K562 (cell line): ENCODE measurements around the gene RAPGEF5.

Experiments
- CREBBP ChIP-seq: IDR thresholded peaks from one replicate; pipeline ENCODE4 v1.6.1; 2012; ENCODE audit warnings: low read depth, mild to moderate bottlenecking, control low read depth, inconsistent platforms, low read length
- EZH2 ChIP-seq: IDR thresholded peaks from 2 replicates; pipeline ENCODE4 v1.6.1; 2012; ENCODE audit warnings: low read depth, mild to moderate bottlenecking, inconsistent platforms, low read length, borderline replicate concordance
- HDAC2 ChIP-seq: fragments of 450-650 bp; IDR thresholded peaks from 2 replicates; pipeline ENCODE4 v1.6.1; 2016; ENCODE audit warnings: mild to moderate bottlenecking
- IRF1 ChIP-seq: sonication (generic); formaldehyde crosslinking; IDR thresholded peaks from 2 replicates; pipeline ENCODE4 v1.8.0; 2022; ENCODE audit warnings: missing genetic modification reagents, mild to moderate bottlenecking, borderline replicate concordance
- JUND ChIP-seq, 2 experiments: IDR thresholded peaks; 2 replicates in 1 of 2; 3 replicates in 1 of 2; pipeline ENCODE4 v1.6.1; 2011; ENCODE audit warnings: borderline replicate concordance in 2 of 2, low read depth in 2 of 2, low read length in 2 of 2, improper control_type of control experiment in 1 of 2, missing biosample characterization in 1 of 2, missing genetic modification characterization in 1 of 2, missing genetic modification reagents in 1 of 2
- MAX ChIP-seq: sonication (generic); formaldehyde crosslinking; IDR thresholded peaks from 2 replicates; pipeline ENCODE4 v1.9.0; 2022; ENCODE audit warnings: mild to moderate bottlenecking, missing genetic modification reagents
- MCM5 ChIP-seq: fragments of 450-650 bp; IDR thresholded peaks from 2 replicates; pipeline ENCODE4 v1.6.1; 2016; ENCODE audit warnings: low read depth
- MYC ChIP-seq, 2 experiments: fragments of 250-450 bp in 1 of 2; sonication (Bioruptor Pico) in 1 of 2; IDR thresholded peaks; 2 replicates each; pipeline versions ENCODE4 v1.5.1 to v1.6.1; 2012 to 2021; ENCODE audit warnings: low read depth in 2 of 2, borderline replicate concordance in 1 of 2, improper control_type of control experiment in 1 of 2, low read length in 1 of 2, mild to moderate bottlenecking in 1 of 2, moderate library complexity in 1 of 2
- NONO ChIP-seq, 2 experiments: fragments of 200-400 bp in 1 of 2; fragments of 450-650 bp in 1 of 2; formaldehyde crosslinking in 1 of 2; IDR thresholded peaks; 2 replicates each; pipeline ENCODE4 v1.6.1; 2017; ENCODE audit warnings: low read depth in 2 of 2, mild to moderate bottlenecking in 2 of 2, moderate library complexity in 2 of 2, low read length in 1 of 2
- TCF7 ChIP-seq: sonication (generic); IDR thresholded peaks from 2 replicates; pipeline ENCODE4 v1.6.1; 2016; ENCODE audit warnings: antibody characterized with exemption, borderline replicate concordance
- ZNF318 ChIP-seq, 2 experiments: fragments of 450-650 bp; IDR thresholded peaks; 2 replicates each; pipeline ENCODE4 v1.6.1; 2016; ENCODE audit warnings: mild to moderate bottlenecking in 2 of 2, borderline replicate concordance in 1 of 2, low read depth in 1 of 2, moderate library complexity in 1 of 2
- ZNF780A ChIP-seq: fragments of 250-450 bp; sonication (Bioruptor Pico); IDR thresholded peaks from 2 replicates; pipeline ENCODE4 v1.5.0; 2021; ENCODE audit warnings: mild to moderate bottlenecking
- TF ChIP-seq, protein P1 (sequence below): fragments of 200-800 bp; sonication (Bioruptor generic); IDR thresholded peaks from 2 replicates; pipeline ENCODE4 v1.6.1; 2017; ENCODE audit warnings: missing genetic modification characterization, missing compliant biosample characterization
- TF ChIP-seq, protein P2 (sequence below), 3 experiments: IDR thresholded peaks in 2 of 3; conservative IDR thresholded peaks in 1 of 3; 2 replicates each; pipeline ENCODE4 v1.5.1; 2011 to 2012; ENCODE audit warnings: low read length in 3 of 3, mild to moderate bottlenecking in 3 of 3, control low read depth in 2 of 3, improper control_type of control experiment in 1 of 3, inconsistent platforms in 1 of 3, low read depth in 1 of 3, mixed read lengths in 1 of 3, moderate library complexity in 1 of 3; ENCODE audit not compliant: insufficient read depth in 2 of 3

GRCh38 chr7:22329816-22330524 lies 27.0 kb downstream of the RAPGEF5 start:
- TF ChIP-seq JUND (IDR thresholded peaks at IDR 0.05; ENCODE audit: borderline replicate concordance, low read depth, low read length) (peak; percentile 18; the same call in 1 of the 2 replicates), JUND (tag; IDR thresholded peaks at IDR 0.05; ENCODE audit: borderline replicate concordance, low read depth, low read length) (no peak), MYC (IDR thresholded peaks at IDR 0.05; ENCODE audit: low read depth, low read length) (no peak), MYC (CRISPR knock-in tag; IDR thresholded peaks at IDR 0.05; ENCODE audit: borderline replicate concordance, low read depth) (no peak), ZNF780A (CRISPR knock-in tag) (no peak), TCF7 (no peak), HDAC2 (no peak), MAX (CRISPR knock-in tag) (no peak), CREBBP (no peak), IRF1 (no peak), NONO (IDR thresholded peaks at IDR 0.05; ENCODE audit: low read depth in 2 of 2, low read length in 1 of 2) (no peak), ZNF318 (IDR thresholded peaks at IDR 0.05; ENCODE audit: borderline replicate concordance in 1 of 2, low read depth in 1 of 2) (no peak), EZH2 (no peak), MCM5 (no peak)
- TF ChIP-seq, protein P1, sequence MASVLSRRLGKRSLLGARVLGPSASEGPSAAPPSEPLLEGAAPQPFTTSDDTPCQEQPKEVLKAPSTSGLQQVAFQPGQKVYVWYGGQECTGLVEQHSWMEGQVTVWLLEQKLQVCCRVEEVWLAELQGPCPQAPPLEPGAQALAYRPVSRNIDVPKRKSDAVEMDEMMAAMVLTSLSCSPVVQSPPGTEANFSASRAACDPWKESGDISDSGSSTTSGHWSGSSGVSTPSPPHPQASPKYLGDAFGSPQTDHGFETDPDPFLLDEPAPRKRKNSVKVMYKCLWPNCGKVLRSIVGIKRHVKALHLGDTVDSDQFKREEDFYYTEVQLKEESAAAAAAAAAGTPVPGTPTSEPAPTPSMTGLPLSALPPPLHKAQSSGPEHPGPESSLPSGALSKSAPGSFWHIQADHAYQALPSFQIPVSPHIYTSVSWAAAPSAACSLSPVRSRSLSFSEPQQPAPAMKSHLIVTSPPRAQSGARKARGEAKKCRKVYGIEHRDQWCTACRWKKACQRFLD (CRISPR knock-in tag): no peak
- TF ChIP-seq, protein P2, sequence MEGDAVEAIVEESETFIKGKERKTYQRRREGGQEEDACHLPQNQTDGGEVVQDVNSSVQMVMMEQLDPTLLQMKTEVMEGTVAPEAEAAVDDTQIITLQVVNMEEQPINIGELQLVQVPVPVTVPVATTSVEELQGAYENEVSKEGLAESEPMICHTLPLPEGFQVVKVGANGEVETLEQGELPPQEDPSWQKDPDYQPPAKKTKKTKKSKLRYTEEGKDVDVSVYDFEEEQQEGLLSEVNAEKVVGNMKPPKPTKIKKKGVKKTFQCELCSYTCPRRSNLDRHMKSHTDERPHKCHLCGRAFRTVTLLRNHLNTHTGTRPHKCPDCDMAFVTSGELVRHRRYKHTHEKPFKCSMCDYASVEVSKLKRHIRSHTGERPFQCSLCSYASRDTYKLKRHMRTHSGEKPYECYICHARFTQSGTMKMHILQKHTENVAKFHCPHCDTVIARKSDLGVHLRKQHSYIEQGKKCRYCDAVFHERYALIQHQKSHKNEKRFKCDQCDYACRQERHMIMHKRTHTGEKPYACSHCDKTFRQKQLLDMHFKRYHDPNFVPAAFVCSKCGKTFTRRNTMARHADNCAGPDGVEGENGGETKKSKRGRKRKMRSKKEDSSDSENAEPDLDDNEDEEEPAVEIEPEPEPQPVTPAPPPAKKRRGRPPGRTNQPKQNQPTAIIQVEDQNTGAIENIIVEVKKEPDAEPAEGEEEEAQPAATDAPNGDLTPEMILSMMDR (IDR thresholded peaks at IDR 0.05 in 2 of 3, conservative IDR thresholded peaks at IDR 0.05 in 1 of 3; ENCODE audit: insufficient read depth in 2 of 3, low read depth in 1 of 3, low read length in 3 of 3): no peak
